NOMO-1 treated with DMSO at 0.1 percent for 48 hours (cell line): ENCODE data around the gene PCDHGA12.
A peak's percentile ranks its signal among the peaks of the same experiment; 100 is the strongest.
"Not testable (repeated sequence)": the region's sequence is repeated elsewhere in the genome, so short reads cannot be mapped to it uniquely, and the experiment has no call there.

Source experiments
- DNase-seq: peaks from one replicate; lab custom pipeline; 2025; ENCODE audit not compliant: unreplicated experiment; lab: John Stamatoyannopoulos, UW

Gene PCDHGA12

DNA sequence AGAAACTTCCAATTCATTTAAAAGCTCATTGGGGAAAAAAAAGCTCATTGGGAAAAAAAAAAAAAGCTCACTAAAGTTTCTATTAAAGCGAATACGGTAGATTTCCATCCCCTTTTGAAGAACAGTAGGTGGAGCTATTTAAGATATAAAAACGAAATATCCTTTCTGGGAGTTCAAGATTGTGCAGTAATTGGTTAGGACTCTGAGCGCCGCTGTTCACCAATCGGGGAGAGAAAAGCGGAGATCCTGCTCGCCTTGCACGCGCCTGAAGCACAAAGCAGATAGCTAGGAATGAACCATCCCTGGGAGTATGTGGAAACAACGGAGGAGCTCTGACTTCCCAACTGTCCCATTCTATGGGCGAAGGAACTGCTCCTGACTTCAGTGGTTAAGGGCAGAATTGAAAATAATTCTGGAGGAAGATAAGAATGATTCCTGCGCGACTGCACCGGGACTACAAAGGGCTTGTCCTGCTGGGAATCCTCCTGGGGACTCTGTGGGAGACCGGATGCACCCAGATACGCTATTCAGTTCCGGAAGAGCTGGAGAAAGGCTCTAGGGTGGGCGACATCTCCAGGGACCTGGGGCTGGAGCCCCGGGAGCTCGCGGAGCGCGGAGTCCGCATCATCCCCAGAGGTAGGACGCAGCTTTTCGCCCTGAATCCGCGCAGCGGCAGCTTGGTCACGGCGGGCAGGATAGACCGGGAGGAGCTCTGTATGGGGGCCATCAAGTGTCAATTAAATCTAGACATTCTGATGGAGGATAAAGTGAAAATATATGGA, at the start of gene PCDHGA12:
Gene PCDHGA12, plus strand, starts transcription at position 176 of the 782 bp plus-strand sequence. Its CDS starts 253 bp downstream, at position 429.
- DNase-seq, result peak; percentile 52

DNA sequence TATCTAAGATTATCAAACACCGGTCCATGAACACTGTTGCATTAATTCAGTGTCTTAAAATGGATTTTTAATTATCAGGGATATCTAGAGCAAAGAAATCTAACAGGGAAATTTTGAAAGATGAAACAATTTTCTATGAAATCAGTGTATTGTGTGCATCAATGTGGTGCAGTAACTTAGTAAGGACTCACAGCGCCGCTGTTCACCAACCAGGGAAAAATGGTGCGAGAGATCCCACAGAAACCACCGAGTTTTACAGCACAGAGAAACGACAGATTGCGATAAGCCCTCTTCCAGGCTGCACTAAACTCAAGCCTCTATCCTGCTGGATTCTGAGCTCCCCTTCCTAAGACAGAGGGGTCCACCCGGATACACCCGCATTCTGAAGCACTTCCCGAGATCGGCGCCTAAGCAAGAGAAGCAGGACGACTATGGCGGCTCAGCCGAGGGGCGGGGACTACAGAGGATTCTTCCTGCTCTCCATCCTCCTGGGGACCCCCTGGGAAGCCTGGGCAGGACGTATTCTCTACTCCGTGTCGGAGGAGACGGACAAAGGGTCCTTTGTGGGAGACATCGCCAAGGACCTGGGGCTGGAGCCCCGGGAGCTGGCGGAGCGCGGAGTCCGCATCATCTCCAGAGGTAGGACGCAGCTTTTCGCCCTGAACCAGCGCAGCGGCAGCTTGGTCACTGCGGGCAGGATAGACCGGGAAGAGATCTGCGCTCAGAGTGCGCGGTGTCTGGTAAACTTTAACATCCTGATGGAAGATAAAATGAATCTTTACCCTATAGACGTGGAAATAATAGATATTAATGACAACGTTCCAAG, 47.6 kb upstream of the PCDHGA12 start, which contains the start of gene PCDHGA7:
Gene PCDHGA7, plus strand, starts transcription at position 274 of the 826 bp plus-strand sequence. Its CDS starts 158 bp downstream, at position 432.
- DNase-seq, result no peak

GRCh38 chr5:141383345-141383744, 47.0 kb upstream of the PCDHGA12 start:
- no peak for DNase-seq

GRCh38 chr5:141384471-141385267, 45.6 kb upstream of the PCDHGA12 start:
- no peak for DNase-seq

DNA sequence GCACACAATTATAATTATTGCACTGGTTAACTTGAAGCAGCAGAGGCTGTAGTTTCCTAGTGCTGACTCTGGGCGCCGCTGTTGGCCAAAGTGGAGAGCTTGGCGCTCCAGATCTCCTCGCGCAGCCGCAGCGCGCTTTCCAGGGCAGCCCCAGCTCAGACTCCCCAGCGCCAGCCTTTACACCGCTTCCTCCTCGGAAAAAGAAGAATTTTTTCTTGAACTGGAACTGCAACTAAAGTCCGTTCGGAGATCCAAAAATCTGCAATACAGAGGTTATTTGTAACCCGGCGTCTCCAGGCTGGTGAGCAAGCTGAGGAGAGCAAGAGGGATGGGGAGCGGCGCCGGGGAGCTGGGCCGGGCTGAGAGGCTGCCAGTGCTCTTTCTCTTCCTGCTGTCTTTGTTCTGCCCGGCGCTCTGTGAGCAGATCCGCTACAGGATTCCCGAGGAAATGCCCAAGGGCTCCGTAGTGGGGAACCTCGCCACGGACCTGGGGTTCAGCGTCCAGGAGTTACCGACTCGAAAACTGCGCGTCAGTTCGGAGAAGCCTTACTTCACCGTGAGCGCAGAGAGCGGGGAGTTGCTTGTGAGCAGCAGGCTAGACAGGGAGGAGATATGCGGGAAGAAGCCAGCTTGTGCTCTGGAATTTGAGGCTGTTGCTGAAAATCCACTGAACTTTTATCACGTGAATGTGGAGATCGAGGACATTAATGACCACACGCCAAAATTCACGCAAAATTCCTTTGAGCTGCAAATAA, 42.6 kb upstream of the PCDHGA12 start, which contains the start of gene PCDHGB4:
Gene PCDHGB4, plus strand, starts transcription at position 142 of the 755 bp plus-strand sequence. Its CDS starts 187 bp downstream, at position 329.
- not testable (repeated sequence) for DNase-seq

GRCh38 chr5:141388661-141389060, 41.6 kb upstream of the PCDHGA12 start:
- no peak for DNase-seq

- no peak for DNase-seq
Observed at GRCh38 chr5:141389153-141390042, 40.9 kb upstream of the PCDHGA12 start.

- no peak for DNase-seq
Observed at GRCh38 chr5:141392429-141393198, 37.7 kb upstream of the PCDHGA12 start, which contains the start of gene PCDHGA8. TSS of gene PCDHGA8 (plus strand) at chr5:141392633. CDS start at chr5:141392814, 181 bp downstream.

- DNase-seq, result no peak
Observed at GRCh38 chr5:141393267-141393666, 37.0 kb upstream of the PCDHGA12 start.

- DNase-seq, result not testable (repeated sequence)
Observed at GRCh38 chr5:141394401-141395187, 35.7 kb upstream of the PCDHGA12 start.

DNA sequence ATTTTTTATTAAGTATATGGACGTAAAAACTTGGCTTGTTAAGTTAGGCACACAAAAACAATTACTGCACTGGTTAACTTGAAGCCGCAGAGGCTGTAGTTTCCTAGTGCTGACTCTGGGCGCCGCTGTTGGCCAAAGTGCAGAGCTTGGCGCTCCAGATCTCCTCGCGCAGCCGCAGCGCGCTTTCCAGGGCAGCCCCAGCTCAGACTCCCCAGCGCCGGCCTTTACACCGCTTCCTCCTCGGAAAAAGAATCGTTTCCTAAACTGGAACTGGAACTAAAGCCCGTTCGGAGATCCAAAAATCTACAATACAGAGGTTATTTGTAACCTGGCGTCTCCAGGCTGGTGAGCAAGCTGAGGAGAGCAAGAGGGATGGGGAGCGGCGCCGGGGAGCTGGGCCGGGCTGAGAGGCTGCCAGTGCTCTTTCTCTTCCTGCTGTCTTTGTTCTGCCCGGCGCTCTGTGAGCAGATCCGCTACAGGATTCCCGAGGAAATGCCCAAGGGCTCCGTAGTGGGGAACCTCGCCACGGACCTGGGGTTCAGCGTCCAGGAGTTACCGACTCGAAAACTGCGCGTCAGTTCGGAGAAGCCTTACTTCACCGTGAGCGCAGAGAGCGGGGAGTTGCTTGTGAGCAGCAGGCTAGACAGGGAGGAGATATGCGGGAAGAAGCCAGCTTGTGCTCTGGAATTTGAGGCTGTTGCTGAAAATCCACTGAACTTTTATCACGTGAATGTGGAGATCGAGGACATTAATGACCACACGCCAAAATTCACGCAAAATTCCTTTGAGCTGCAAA, 32.4 kb upstream of the PCDHGA12 start, which contains the start of gene PCDHGB5:
Gene PCDHGB5, plus strand, starts transcription at position 192 of the 796 bp plus-strand sequence. Its CDS starts 181 bp downstream, at position 373.
- not testable (repeated sequence) for DNase-seq

GRCh38 chr5:141398608-141399007, 31.7 kb upstream of the PCDHGA12 start:
- DNase-seq, result no peak

GRCh38 chr5:141399555-141400258, 30.6 kb upstream of the PCDHGA12 start:
- DNase-seq, result no peak

DNA sequence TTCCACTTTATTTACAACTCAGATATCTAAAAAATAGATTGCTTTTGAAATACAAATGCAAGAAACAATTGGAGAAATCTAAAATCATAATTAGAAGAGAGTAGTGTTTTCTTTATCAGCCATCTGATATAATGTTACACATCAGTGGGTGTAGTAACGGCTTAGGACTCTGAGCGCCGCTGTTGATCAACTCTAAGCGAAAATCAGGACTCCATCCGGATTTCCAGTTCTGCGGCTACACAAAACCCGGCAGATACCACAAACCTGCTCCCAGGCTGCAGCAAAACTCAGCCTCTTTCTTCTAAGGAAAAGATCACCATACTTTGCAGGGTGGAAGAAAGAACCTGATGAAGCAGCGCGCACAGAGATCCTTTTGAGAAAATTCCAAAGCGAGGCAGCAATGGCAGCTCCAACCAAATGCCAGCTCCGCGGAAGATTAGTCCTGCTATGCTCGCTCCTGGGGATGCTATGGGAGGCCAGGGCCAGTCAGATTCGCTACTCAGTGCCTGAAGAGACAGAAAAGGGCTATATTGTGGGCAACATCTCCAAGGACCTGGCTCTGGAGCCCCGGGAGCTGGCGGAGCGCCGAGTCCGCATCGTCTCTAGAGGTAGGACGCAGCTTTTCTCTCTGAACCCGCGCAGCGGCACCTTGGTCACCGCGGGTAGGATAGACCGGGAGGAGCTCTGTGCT, 27.6 kb upstream of the PCDHGA12 start, which contains the start of gene PCDHGA9:
Gene PCDHGA9, plus strand, starts transcription at position 226 of the 691 bp plus-strand sequence. Its CDS starts 175 bp downstream, at position 401.
- DNase-seq, result no peak

DNA sequence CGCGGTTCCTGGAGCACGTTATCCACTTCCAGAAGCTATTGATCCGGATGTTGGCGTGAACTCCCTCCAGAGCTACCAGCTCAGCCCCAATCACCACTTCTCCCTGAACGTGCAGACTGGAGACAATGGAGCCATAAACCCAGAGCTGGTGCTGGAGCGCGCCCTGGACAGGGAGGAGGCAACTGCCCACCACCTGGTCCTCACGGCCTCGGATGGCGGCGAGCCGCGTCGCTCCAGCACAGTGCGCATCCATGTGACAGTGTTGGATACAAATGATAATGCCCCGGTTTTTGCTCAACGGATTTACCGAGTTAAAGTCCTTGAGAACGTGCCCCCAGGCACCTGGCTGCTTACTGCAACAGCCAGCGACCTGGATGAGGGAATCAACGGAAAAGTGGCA, 26.9 kb upstream of the PCDHGA12 start:
- no peak for DNase-seq
